HL-60/S4 treated with retinoic acid at 250 ng/mL for 4 days and 3 days (cell line): ENCODE data around the gene UNC80.
"Not testable (repeated sequence)": the region's sequence is repeated elsewhere in the genome, so short reads cannot be mapped to it uniquely, and the experiment has no call there.

Experiments
- in situ Hi-C: fragments of 300-500 bp; cut with MboI; formaldehyde crosslinking; loops from 2 replicates; pipeline ENCODE4 v1.7.0; 2022; ENCODE audit warnings: low sequenced_read_pairs

The UNC80 gene, protein sequence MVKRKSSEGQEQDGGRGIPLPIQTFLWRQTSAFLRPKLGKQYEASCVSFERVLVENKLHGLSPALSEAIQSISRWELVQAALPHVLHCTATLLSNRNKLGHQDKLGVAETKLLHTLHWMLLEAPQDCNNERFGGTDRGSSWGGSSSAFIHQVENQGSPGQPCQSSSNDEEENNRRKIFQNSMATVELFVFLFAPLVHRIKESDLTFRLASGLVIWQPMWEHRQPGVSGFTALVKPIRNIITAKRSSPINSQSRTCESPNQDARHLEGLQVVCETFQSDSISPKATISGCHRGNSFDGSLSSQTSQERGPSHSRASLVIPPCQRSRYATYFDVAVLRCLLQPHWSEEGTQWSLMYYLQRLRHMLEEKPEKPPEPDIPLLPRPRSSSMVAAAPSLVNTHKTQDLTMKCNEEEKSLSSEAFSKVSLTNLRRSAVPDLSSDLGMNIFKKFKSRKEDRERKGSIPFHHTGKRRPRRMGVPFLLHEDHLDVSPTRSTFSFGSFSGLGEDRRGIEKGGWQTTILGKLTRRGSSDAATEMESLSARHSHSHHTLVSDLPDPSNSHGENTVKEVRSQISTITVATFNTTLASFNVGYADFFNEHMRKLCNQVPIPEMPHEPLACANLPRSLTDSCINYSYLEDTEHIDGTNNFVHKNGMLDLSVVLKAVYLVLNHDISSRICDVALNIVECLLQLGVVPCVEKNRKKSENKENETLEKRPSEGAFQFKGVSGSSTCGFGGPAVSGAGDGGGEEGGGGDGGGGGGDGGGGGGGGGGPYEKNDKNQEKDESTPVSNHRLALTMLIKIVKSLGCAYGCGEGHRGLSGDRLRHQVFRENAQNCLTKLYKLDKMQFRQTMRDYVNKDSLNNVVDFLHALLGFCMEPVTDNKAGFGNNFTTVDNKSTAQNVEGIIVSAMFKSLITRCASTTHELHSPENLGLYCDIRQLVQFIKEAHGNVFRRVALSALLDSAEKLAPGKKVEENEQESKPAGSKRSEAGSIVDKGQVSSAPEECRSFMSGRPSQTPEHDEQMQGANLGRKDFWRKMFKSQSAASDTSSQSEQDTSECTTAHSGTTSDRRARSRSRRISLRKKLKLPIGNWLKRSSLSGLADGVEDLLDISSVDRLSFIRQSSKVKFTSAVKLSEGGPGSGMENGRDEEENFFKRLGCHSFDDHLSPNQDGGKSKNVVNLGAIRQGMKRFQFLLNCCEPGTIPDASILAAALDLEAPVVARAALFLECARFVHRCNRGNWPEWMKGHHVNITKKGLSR (N-terminal part only)

GRCh38 chr2:209771474-209772289 lies at the start of gene UNC80:
UNC80 (plus strand) TSS chr2:209771832; CDS start chr2:209772073, 241 bp downstream.
- in situ Hi-C loops: no loop called here

- in situ Hi-C loops: no loop called here
These were observed 45.3 kb upstream of the UNC80 start for GRCh38 chr2:209726311-209726710.

DNA sequence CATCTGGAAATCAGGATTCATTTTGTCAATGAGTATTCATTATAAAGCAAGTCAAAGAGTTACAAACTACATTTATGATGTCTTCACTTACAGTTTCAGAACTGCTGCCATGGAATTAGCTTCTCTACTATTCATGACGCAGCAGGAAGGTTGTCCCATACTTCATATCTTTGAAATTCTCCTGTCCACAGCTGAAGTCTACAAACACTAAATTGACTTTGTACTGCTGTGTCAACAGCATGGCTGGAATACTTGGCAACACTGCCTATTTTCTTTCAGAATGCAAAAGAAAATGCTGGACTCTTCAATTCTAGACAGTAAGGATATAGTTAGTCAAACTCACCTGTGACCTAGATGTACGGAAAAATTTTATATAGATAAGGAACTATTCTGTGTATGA lies 44.6 kb upstream of the UNC80 start:
- in situ Hi-C loops: no loop called here

GRCh38 chr2:209734805-209735204 lies 36.8 kb upstream of the UNC80 start:
- in situ Hi-C loops: no loop called here

GRCh38 chr2:209741953-209742352 lies 29.7 kb upstream of the UNC80 start:
- in situ Hi-C loops: no loop called here

GRCh38 chr2:209753020-209753419 lies 18.6 kb upstream of the UNC80 start:
- in situ Hi-C loops: no loop called here

GRCh38 chr2:209757163-209757562 lies 14.5 kb upstream of the UNC80 start:
- in situ Hi-C loops: no loop called here

- in situ Hi-C loops: no loop called here
These were observed 10.1 kb upstream of the UNC80 start for GRCh38 chr2:209761566-209761965.

- in situ Hi-C loops: no loop called here
These were observed 9.1 kb upstream of the UNC80 start for GRCh38 chr2:209762563-209762962.

DNA sequence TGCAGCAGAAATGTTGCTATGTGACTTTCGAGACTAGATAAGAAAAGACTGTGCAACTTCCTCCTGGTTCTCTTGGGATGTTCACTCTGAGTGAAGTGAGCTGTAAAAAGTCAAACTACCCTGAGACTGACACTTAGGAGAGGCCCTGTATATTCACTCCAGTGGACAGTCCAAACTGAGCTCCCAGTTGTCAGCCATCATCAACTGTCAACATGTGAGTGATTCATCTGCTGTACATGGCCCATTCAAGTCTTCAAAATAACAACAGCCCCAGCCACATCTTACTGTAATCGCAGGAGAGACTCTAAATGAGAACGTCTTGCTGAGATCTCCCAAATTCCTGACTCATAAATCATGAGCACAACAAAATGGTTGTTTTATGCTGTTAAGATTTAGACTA lies 8.5 kb upstream of the UNC80 start:
- in situ Hi-C loops: no loop called here

GRCh38 chr2:209766613-209767012 lies 5.0 kb upstream of the UNC80 start:
- in situ Hi-C loops: no loop called here

DNA sequence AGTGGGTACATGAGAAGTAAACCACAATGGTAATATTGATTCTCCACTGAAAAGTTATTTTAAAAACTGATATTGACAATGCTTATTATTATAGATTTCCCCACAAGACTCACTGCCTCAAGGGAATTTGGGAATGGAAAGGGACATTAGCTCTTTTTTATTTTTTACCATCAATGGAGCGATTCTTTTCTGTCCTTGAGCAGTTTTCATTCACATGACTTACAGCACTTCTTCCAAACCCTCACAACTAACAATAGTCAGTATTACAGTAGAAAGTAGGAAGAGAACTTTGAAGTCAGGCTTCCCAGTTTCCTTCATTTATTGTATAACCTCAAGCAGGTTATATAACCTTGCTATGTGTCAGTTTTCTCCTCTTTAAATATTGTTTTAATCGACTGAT lies 4.3 kb upstream of the UNC80 start:
- in situ Hi-C loops: no loop called here

DNA sequence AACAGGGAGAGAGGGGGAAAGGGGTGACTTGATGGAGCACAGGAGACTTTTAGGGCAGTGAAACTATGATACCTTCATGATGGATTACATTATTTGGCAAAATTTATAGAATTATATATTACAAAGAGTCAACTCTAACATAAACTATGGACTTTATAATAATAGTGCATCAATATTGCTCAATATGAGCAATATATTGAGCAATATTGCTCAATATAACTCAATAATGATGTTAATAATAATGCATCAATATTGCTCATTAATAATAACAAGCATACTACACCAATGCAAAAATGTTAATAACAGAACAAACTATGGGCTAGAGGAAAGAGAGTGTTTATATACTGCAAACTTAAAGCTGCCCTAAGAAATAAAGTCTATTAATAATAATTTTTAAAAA lies 3.1 kb upstream of the UNC80 start:
- in situ Hi-C loops: no loop called here

DNA sequence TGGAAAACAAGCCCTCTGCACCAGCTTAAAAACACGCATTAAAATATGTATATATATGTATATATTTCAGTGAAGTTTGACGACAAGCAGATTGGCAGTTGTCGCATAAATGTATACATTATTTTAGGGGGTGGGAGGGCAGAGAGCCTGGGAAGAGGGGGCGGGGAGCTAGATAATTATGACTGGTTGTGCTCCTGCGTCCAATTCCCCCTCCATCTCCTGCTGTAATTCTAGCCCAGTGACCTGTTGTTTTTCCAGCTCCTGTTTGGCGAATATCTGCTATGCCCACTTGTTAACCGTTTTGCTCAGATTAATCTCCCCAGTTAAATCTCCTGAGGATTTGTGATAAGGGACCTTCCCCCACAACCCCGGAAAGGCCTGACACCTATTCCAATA lies 656 bp downstream of the UNC80 start:
- in situ Hi-C loops: no loop called here

GRCh38 chr2:209773377-209773776 lies 1.7 kb downstream of the UNC80 start:
- in situ Hi-C loops: no loop called here

- in situ Hi-C loops: no loop called here
These were observed 15.8 kb downstream of the UNC80 start for GRCh38 chr2:209787416-209787815.

DNA sequence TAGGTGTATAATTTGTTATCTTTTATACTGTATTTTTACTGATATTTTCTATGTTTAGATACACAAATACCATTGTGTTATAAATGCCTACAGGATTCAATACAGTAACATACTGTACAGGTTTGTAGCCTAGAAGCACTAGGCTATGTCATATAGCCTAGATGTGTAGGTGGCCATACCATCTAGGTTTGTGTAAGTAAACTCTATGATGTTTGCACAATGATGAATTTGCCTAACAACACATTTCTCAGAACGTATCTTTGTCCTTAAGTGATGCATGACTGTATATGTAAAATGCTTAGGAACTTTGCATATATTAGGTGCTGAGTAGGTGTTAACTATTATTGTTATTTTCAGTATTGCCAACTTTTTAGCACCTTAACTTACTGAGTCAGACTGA lies 17.3 kb downstream of the UNC80 start:
- in situ Hi-C loops: no loop called here

- in situ Hi-C loops: no loop called here
These were observed 18.6 kb downstream of the UNC80 start for GRCh38 chr2:209790066-209790728.

GRCh38 chr2:209791151-209791550 lies 19.5 kb downstream of the UNC80 start:
- in situ Hi-C loops: no loop called here

DNA sequence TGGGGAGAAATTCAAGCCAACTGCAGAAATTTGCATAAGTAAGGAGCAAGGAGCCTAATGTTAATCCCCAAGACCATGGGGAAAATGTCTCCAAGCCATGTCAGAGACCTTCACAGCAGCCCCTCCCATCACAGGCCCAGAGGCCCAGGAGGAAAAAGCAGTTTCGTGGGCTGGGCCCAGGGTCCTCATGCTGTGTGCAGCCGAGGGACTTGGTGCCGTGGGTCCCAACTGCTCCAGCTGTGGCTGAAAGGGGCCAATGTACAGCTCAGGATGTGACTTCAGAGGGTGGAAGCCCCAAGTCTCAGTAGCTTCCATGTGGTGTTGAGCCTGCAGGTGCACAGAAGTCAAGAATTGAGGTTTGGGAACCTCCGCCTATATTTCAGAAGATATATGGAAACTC lies 23.8 kb downstream of the UNC80 start:
- in situ Hi-C loops: not testable (repeated sequence)
